Measurements from ENCODE around the gene DNMT3L.
"Not testable (repeated sequence)": the region's sequence is repeated elsewhere in the genome, so short reads cannot be mapped to it uniquely, and the experiment has no call there.

Gene DNMT3L

GRCh38 chr21:44255511-44255981, 6.2 kb downstream of the DNMT3L start:
- no peak for DNase-seq (ENCODE audit: low read depth)
- no peak overlapping the region for H3K4me3 ChIP-seq (ENCODE audit: low read depth, low read length)

GRCh38 chr21:44253832-44254710, 7.6 kb downstream of the DNMT3L start:
- no peak overlapping the region for H3K4me3 ChIP-seq (ENCODE audit: low read depth, low read length)
- DNase-seq (ENCODE audit: low read depth): no peak

GRCh38 chr21:44249204-44250037, 12.3 kb downstream of the DNMT3L start:
- H3K4me3 ChIP-seq (ENCODE audit: low read depth, low read length); DNase-seq (ENCODE audit: low read depth): not testable (repeated sequence)

GRCh38 chr21:44247904-44248303, 13.8 kb downstream of the DNMT3L start:
- DNase-seq (ENCODE audit: low read depth); H3K4me3 ChIP-seq (ENCODE audit: low read depth, low read length): not testable (repeated sequence)

DNA sequence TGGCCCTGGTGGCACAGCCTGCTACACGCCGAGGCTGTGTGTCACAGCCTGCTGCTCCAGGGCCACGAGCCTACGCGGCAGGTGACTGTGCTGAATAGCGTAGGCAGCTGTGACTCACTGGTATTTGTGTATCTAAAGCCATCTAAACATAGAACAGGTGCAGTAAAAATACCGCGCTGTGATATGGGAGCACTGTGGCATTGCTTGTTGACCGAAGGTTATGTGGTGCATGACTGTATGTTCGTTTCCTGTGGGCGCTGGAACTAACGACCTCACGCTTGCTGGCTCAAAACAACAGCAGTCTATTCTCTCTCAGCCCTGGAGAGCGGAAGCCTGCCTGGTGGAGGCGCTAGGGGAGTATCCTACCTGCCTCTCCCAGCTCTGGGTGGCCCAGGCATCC, 17.7 kb downstream of the DNMT3L start:
- not testable (repeated sequence) for DNase-seq (ENCODE audit: low read depth); H3K4me3 ChIP-seq (ENCODE audit: low read depth, low read length)

GRCh38 chr21:44241281-44241680, 20.4 kb downstream of the DNMT3L start:
- DNase-seq (ENCODE audit: low read depth); H3K4me3 ChIP-seq (ENCODE audit: low read depth, low read length): not testable (repeated sequence)

DNA sequence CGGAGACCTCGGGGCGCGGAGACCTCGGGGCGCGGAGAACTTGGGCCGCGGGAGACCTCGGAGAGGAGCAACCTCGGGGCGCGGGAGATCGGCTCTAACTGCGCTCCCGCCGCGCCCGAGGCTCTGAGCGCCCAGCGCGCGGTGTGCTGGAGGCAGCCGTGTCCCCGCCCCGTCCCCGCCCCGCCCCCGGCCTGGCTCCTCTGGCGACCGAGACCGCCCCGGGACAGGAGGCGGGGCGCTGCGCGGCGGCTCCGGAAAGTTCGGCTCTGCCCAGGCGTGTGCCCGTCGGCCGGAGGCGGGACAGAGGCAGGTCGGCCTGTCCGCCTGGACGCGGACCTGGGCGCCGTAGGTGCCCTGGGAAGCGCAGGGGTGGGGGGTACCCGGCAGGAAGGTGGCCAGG, 20.9 kb downstream of the DNMT3L start, which contains the start of gene ICOSLG:
ICOSLG (minus strand) TSS at position 102 of the 400 bp plus-strand sequence. CDS start 126 bp downstream, outside the sequence.
- H3K4me3 ChIP-seq (ENCODE audit: low read depth, low read length); DNase-seq (ENCODE audit: low read depth): not testable (repeated sequence)

DNA sequence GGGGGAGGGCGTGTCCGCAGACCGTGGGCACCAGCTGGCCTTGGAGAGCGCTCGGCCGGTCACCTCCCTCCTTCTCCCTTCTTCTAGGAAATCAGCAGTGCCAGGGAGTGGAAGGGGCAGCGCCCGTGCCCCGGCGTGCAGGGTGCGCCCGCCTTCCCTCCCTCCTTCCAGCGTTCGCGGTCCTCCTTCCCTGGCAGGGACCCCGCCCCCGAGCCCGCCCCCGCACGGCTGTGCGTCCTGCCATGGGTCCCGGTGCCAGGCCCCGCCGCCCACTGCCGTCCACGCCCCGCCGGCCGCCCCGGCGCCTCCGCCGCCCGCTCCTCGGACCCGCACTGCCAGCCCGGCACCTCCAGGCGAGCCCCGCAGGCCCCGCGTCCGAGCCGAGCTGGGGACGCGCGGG, 21.3 kb downstream of the DNMT3L start:
- H3K4me3 ChIP-seq (ENCODE audit: low read depth, low read length); DNase-seq (ENCODE audit: low read depth): not testable (repeated sequence)

DNA sequence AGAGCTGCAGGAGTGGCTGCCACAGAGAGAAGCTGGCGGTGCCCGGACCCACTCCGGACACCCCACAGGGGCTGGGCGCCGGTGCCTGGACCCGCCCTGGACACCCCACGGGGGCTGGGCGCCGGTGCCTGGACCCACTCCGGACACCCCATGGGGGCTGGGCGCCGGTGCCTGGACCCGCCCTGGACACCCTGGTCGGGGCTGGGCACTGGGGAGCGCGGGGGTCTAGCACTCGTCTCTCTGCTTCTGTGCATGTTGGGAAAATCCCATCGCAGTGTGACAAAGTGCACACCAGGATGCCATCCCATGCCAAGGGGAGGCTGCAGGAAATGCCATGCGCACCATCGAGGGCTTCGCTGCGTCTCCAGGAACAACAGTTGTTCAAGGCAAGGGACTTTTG, 32.1 kb downstream of the DNMT3L start:
- H3K4me3 ChIP-seq (ENCODE audit: low read depth, low read length); DNase-seq (ENCODE audit: low read depth): not testable (repeated sequence)

GRCh38 chr21:44228109-44228508, 33.6 kb downstream of the DNMT3L start:
- not testable (repeated sequence) for H3K4me3 ChIP-seq (ENCODE audit: low read depth, low read length); DNase-seq (ENCODE audit: low read depth)

DNA sequence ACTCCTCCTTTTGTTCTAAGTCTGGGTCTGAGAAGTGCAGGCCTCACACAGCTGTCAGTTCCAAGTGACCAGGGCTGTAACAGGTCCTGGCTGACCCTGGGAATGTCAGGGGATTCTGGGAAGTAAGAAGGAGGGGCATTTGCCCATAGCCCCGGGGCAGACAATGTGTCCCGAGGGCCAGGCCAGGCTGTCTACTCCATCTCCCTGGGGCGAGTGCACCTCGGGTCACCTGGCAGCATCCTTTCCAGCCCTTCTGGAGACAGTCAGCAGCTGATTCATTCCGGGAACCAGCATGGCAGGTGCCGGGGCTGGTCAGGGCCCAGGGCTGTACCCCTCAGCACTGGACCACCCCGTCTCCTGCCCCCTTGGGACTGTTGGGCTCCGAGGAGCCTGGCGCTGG, 34.1 kb downstream of the DNMT3L start:
- not testable (repeated sequence) for DNase-seq (ENCODE audit: low read depth); H3K4me3 ChIP-seq (ENCODE audit: low read depth, low read length)

DNA sequence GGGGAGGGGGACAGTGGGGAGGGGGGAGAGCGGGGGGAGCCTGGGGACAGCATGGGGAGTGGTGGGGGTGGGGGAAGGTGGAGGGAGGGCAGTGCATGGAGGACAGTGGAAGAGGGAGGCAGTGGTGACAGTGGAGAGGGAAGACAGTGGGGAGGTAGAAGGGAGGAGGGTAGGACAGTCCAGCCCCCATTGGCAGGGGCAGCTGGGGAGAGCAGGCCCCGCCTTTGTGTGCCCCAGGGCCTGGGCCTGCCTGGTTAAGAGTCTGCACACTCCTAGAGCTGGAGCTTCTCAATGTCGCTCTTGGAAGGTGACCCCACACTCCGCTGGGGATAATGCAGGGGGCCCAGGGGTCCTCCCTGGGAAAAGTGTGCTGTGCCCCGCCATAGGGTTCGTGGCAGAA, 36.1 kb downstream of the DNMT3L start:
- not testable (repeated sequence) for H3K4me3 ChIP-seq (ENCODE audit: low read depth, low read length); DNase-seq (ENCODE audit: low read depth)

GRCh38 chr21:44223334-44223733, 38.4 kb downstream of the DNMT3L start:
- DNase-seq (ENCODE audit: low read depth); H3K4me3 ChIP-seq (ENCODE audit: low read depth, low read length): not testable (repeated sequence)

DNA sequence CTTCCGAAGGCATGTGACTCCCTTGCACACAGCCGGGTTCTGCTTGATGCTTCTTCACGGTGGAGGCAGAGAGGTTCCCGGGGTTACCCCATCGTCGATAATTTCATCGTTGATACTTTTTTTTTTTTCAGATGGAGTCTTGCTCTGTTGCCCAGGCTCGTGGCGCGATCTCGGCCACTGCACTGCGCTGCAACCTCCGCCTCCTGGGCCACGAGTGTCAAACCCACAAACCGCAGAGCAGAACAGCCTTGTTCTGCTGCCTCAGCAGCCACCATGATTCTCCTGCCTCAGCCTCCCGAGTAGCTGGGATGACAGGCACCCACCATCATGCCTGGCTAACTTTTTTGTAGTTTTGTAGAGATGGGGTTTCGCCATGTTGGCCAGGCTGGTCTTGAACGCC, 41.0 kb downstream of the DNMT3L start:
- not testable (repeated sequence) for DNase-seq (ENCODE audit: low read depth); H3K4me3 ChIP-seq (ENCODE audit: low read depth, low read length)

DNA sequence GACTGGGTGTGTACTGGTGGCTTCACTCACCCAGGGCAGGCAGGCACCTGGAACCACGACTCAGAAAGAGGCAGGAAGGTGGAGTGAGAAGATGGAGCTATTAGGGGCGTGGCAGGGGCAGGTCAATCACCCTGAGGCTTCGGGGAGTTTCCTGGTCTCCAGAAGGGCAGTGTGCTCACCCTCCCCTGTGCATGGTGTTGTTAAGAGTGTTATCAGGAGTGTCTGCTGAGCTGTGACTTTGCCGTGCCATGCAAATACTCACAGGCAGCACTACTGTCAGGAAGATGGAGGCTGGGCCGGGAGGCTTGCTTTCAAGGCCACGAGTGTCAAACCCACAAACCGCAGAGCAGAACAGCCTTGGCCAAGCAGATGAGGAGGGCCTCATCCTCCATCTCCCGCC, 43.2 kb downstream of the DNMT3L start:
- not testable (repeated sequence) for DNase-seq (ENCODE audit: low read depth); H3K4me3 ChIP-seq (ENCODE audit: low read depth, low read length)

GRCh38 chr21:44211978-44212377, 49.7 kb downstream of the DNMT3L start:
- not testable (repeated sequence) for DNase-seq (ENCODE audit: low read depth)

DNA sequence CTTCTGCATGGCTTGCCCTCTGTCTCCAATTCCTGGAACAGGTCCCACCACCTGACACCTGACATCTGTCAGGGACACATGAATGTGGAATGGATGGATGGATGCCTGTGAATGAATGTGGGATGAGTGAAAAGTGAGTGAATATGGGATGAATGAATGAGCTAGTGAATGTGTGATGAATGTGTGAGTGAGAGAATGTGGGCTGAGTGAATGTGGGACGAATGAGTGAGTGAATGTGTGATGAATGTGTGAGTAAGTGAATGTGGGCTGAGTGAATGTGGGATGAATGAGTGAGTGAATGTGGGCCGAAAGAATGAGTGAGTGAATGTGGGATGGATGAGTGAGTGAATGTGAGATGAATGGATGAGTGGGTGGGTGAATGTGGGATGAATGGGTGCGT, 50.1 kb downstream of the DNMT3L start:
- not testable (repeated sequence) for DNase-seq (ENCODE audit: low read depth); H3K4me3 ChIP-seq (ENCODE audit: low read depth, low read length)

More at GRCh38 chr21:44211978-44212377, 49.7 kb downstream of the DNMT3L start:
- H3K4me3 ChIP-seq (ENCODE audit: low read depth, low read length): not testable (repeated sequence)

GRCh38 chr21:44207860-44208646, 53.6 kb downstream of the DNMT3L start:
- not testable (repeated sequence) for DNase-seq (ENCODE audit: low read depth); H3K4me3 ChIP-seq (ENCODE audit: low read depth, low read length)

Measured in skeletal muscle cell (primary cell).